ENCODE measurements around the gene RBMS3. TPM values are rescaled to one million over a fixed set of nuclear protein-coding genes. Genes with fewer than 3 reads are reported as not detected.

RBMS3 gene
- total and polyA plus RNA-seq, 2 of the 8 experiments (the other 6 are each of a cell fraction or from before 2014, with no cell fraction given) = 3.7 to 6.9 TPM

GRCh38 chr3:29415482-29416223 lies 134.8 kb downstream of the RBMS3 start (continued):
- TF ChIP-seq SUZ12 (IDR thresholded peaks at IDR 0.05; ENCODE audit: low read length) = no peak
- TF ChIP-seq CREB1 (IDR thresholded peaks at IDR 0.05) = no peak
- no peak for TF ChIP-seq NANOG (IDR thresholded peaks at IDR 0.05; ENCODE audit: insufficient read depth, low read depth, low read length, poor library complexity, severe bottlenecking)
